Vagina (tissue), 2 donors: ENCODE results near the gene MOV10L1.

Experiments
- CTCF ChIP-seq, 3 experiments: fragments of 450-650 bp in 2 of 3; fragments of 200-600 bp in 1 of 3; sonication (generic) in 1 of 3; IDR thresholded peaks; one replicate each; pipeline ENCODE4 v1.5.1; 2017 to 2019; ENCODE audit warnings: antibody characterized with exemption in 3 of 3, mild to moderate bottlenecking in 2 of 3, moderate library complexity in 2 of 3
- POLR2A ChIP-seq, 2 donors: fragments of 450-650 bp; IDR thresholded peaks; one replicate each; pipeline ENCODE4 v1.6.1; 2017; ENCODE audit warnings: antibody characterized with exemption in 2 of 2, mild to moderate bottlenecking in 2 of 2, moderate library complexity in 2 of 2

GRCh38 chr22:50060441-50061140 lies 29.2 kb upstream of the MOV10L1 start:
- TF ChIP-seq CTCF (IDR thresholded peaks at IDR 0.05) (no peak), POLR2A (IDR thresholded peaks at IDR 0.05) (no peak)
